Ovary (tissue), 9 donors: ENCODE results near the gene ARHGEF26. TPM values are rescaled to one million over a fixed set of nuclear protein-coding genes. Genes with fewer than 3 reads are reported as not detected.

Source experiments
- DNase-seq, 5 donors: peaks; one replicate each; pipeline ENCODE4 v3.0.0-alpha.2; 2019 to 2020
- H3K27ac ChIP-seq, 2 donors: fragments of 200-600 bp; one replicate each; pipeline versions ENCODE4 v1.5.1 to v1.8.0; 2019 to 2022
- H3K27me3 ChIP-seq: fragments of 200-600 bp; one replicate; pipeline ENCODE4 v1.8.0; 2022
- H3K36me3 ChIP-seq: fragments of 200-600 bp; sonication (generic); one replicate; pipeline ENCODE4 v1.5.1; 2019
- H3K4me1 ChIP-seq: one replicate; pipeline ENCODE4 v1.8.1; 2013; ENCODE audit warnings: mild to moderate bottlenecking, moderate library complexity; ENCODE audit not compliant: insufficient read depth
- H3K4me3 ChIP-seq: fragments of 200-600 bp; sonication (generic); one replicate; pipeline ENCODE4 v1.5.1; 2017
- H3K9me3 ChIP-seq, 2 donors: fragments of 200-600 bp in 1 of 2; sonication (generic) in 1 of 2; one replicate each; pipeline versions ENCODE4 v1.5.1 to v1.8.1; 2013 to 2019; ENCODE audit warnings: mild to moderate bottlenecking in 1 of 2, moderate library complexity in 1 of 2
- CTCF ChIP-seq, 3 donors: fragments of 450-650 bp in 2 of 3; fragments of 200-600 bp in 1 of 3; IDR thresholded peaks; one replicate each; pipeline versions ENCODE4 v1.5.1 to v1.8.0; 2016 to 2022; ENCODE audit warnings: antibody characterized with exemption in 3 of 3, mild to moderate bottlenecking in 1 of 3
- EP300 ChIP-seq: sonication (generic); formaldehyde crosslinking; IDR thresholded peaks from one replicate; pipeline ENCODE4 v1.6.1; 2017; ENCODE audit warnings: antibody characterized with exemption
- POLR2A ChIP-seq: fragments of 450-650 bp; IDR thresholded peaks from one replicate; pipeline ENCODE4 v1.6.1; 2017; ENCODE audit warnings: antibody characterized with exemption, mild to moderate bottlenecking, moderate library complexity
- WGBS, 3 donors: extraction: QIAGEN DNeasy Blood & Tissue Kit in 1 of 3; methylation state at CpG; one replicate each; pipeline versions ENCODE4 v1.1.5 to v1.1.7; 2013 to 2017; 5-methylcytosine and 5-hydroxymethylcytosine counted together
- intact Hi-C, 4 donors: fragments of 100-400 bp; cut with DNase I; formaldehyde crosslinking; loops; one replicate each; pipeline versions ENCODE4 v1.11.0 to v1.15.1; 2022 to 2023
- polyA plus RNA-seq, 2 donors: library from polyadenylated mRNA; stranded (reverse); fragments of 200-250 nt in 1 of 2; fragments of 350-450 nt in 1 of 2; fragmentation: Illumina TruSeq in 1 of 2; extraction: RNeasy Lipid Tissue Mini Kit (QIAGEN cat#74804) in 1 of 2; gene quantifications; one replicate each; pipeline ENCODE4 v1.2.3, GENCODE V29; 2013 to 2014
- total RNA-seq, 7 donors: library from RNA; depleted of rRNA in 2 of 7; stranded (reverse); fragments of >200 nt in 2 of 7; fragmentation: NEBNext Ultra II Directional in 3 of 7; extraction: Animal tissue kit (Norgen Biotek cat#: 25700) in 3 of 7; gene quantifications; one replicate each; pipeline versions ENCODE4 v1.1.0 to v1.2.4, GENCODE V29; 2016 to 2023
- donor health status: DM: no; HTN: no; CAD: no; lungs with moderate emphysema.
- donor health status: DM: no; HTN: no; CAD: no.
- donor health status: Bipolar disorder and iron deficiency.
- donor health status: DM: yes; HTN: yes; CAD: no.
- donor health status: DM: no; HTN: no; CAD: no.
- donor health status: DM: yes; HTN: yes; CAD: no.

The ARHGEF26 gene
- total and polyA plus RNA-seq, 9 donors, result 6.9 to 14.4 (median 11.7) TPM

GRCh38 chr3:154192225-154192624 lies 71.0 kb downstream of the ARHGEF26 start:
- Histone ChIP-seq H3K27ac (no peak overlapping the region), H3K9me3 (no peaks in the 10 kb centered on the region), H3K36me3 (no peaks in the 10 kb centered on the region)

DNA sequence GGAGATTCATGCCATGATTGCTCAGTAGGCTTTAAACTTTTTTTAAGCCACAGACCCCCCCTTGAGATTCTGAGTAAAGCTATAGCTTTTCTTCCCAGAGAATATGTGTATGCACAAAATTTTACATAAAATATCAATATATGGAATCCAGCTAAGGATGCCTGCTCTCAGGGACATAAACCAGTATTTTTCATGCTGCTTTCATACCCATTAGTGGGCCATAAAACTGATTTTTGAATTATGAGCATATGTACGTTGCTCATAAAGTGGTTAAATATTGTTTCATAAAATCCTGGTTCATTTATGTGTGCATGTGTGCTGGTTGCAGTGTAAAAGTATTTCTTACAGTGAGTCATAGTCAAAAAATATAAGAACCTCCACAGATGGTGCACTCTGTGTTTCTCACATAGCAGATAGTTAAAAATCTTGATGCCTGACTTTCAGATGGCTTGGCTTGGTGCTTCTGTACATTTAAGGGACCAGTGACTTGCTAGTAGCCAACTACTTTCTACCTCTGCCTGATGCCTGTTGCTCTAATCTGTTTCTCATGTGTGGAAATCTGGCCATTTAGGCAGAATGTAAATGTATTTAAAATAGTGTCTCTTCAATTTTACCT lies 71.9 kb downstream of the ARHGEF26 start:
- Histone ChIP-seq H3K27me3 (no peaks in the 10 kb centered on the region), H3K27ac (no peak overlapping the region), H3K4me1 (no peaks in the 10 kb centered on the region), H3K36me3 (no peaks in the 10 kb centered on the region), H3K4me3 (no peak overlapping the region), H3K9me3 (no peaks in the 10 kb centered on the region)
- DNase-seq, result no peak
- WGBS, 3 donors, result 87 to 94% (median 90%) methylated on average over 1 of the region's 1 CpG
- no peak for TF ChIP-seq CTCF (IDR thresholded peaks at IDR 0.05)
- TF ChIP-seq EP300, result no peak
- no peak for TF ChIP-seq POLR2A
- intact Hi-C loops, result no loop called here

More at GRCh38 chr3:154192225-154192624, 71.0 kb downstream of the ARHGEF26 start:
- WGBS, 3 donors, result 85 to 91% (median 88%) methylated on average over 2 of the region's 2 CpGs
- TF ChIP-seq CTCF (IDR thresholded peaks at IDR 0.05), result no peak
- no peak for TF ChIP-seq EP300
- no peak for TF ChIP-seq POLR2A
- no peak overlapping the region for H3K4me3 ChIP-seq
- no peak for DNase-seq
- intact Hi-C loops, result no loop called here
- no peaks in the 10 kb centered on the region for H3K4me1 ChIP-seq
- no peaks in the 10 kb centered on the region for H3K27me3 ChIP-seq

DNA sequence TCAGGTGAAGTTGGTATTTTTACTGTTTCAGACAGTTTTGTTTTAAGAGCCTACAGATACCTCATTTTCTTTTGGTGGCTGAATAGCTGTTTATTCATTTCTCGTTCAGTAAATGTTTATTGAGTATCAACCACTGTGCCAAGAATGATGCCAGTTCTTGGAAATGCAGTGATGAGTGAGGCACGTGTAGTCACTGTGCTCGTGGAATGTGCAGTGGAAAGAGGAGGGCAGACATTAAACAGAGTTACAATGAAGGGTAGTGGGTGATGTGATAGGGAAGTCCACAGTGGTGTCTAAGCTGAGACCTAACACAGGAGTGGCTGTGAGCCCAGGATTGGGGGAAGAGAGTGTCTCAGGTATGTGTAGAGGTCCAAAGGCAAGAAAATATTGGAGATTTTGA lies 73.7 kb downstream of the ARHGEF26 start:
- Histone ChIP-seq H3K36me3 (no peaks in the 10 kb centered on the region), H3K9me3 (no peaks in the 10 kb centered on the region), H3K27ac (no peak overlapping the region), H3K27me3 (no peaks in the 10 kb centered on the region), H3K4me1 (no peaks in the 10 kb centered on the region), H3K4me3 (no peak overlapping the region)
- intact Hi-C loops, result no loop called here
- WGBS, 3 donors, result 88 to 95% (median 95%) methylated on average over 3 of the region's 3 CpGs
- no peak for TF ChIP-seq CTCF (IDR thresholded peaks at IDR 0.05)
- TF ChIP-seq POLR2A, result no peak
- no peak for TF ChIP-seq EP300
- no peak for DNase-seq

GRCh38 chr3:154195620-154196356 lies 74.6 kb downstream of the ARHGEF26 start:
- H3K36me3 ChIP-seq, result no peaks in the 10 kb centered on the region
- no peak overlapping the region for H3K27ac ChIP-seq
- H3K4me3 ChIP-seq, result no peak overlapping the region
- H3K27me3 ChIP-seq, result no peaks in the 10 kb centered on the region
- no peaks in the 10 kb centered on the region for H3K4me1 ChIP-seq
- 74 to 79% (median 76%) methylated on average over 6 of the region's 6 CpGs for WGBS, 3 donors
- intact Hi-C loops, result no loop called here
- TF ChIP-seq CTCF (IDR thresholded peaks at IDR 0.05) (no peak), EP300 (no peak), POLR2A (no peak)
- DNase-seq, result no peak
- H3K9me3 ChIP-seq, result no peaks in the 10 kb centered on the region
